Psoas muscle (tissue), 8 donors: ENCODE measurements around the gene C14orf119. TPM values are rescaled to one million over a fixed set of nuclear protein-coding genes. Genes with fewer than 3 reads are reported as not detected.
A peak's percentile ranks its signal among the peaks of the same experiment; 100 is the strongest.

Experiments
- ATAC-seq, 4 donors: fragments of 200-7000 bp; cut with Tn5 transposase; one replicate each; pipeline ENCODE4 v1.9.1; 2020; ENCODE audit warnings: moderate library complexity in 3 of 4, mild to moderate bottlenecking in 2 of 4
- DNase-seq, 2 donors: peaks; one replicate each; pipeline ENCODE4 v3.0.0-alpha.2; 2020
- H3K27ac ChIP-seq: fragments of 200-600 bp; one replicate; pipeline ENCODE4 v1.8.0; 2022
- H3K27me3 ChIP-seq, 3 donors: fragments of 200-600 bp in 1 of 3; one replicate each; pipeline versions ENCODE4 v1.6.1 to v1.8.0; 2013 to 2022; ENCODE audit warnings: low read length in 2 of 3, mild to moderate bottlenecking in 2 of 3, moderate library complexity in 1 of 3; ENCODE audit not compliant: insufficient read depth in 3 of 3
- H3K36me3 ChIP-seq, 2 donors: fragments of 200-600 bp in 1 of 2; one replicate each; pipeline versions ENCODE4 v1.6.1 to v1.8.0; 2013 to 2022; ENCODE audit warnings: low read depth in 1 of 2, mild to moderate bottlenecking in 1 of 2, moderate library complexity in 1 of 2; ENCODE audit not compliant: insufficient read depth in 1 of 2
- H3K4me1 ChIP-seq: fragments of 200-600 bp; one replicate; pipeline ENCODE4 v1.8.0; 2022
- H3K4me3 ChIP-seq: fragments of 200-600 bp; one replicate; pipeline ENCODE4 v1.8.0; 2022; ENCODE audit warnings: mild to moderate bottlenecking
- H3K9me3 ChIP-seq: fragments of 200-600 bp; one replicate; pipeline ENCODE4 v1.8.0; 2022
- WGBS, 3 donors: extraction: QIAGEN DNeasy Blood & Tissue Kit; methylation state at CpG; one replicate each; pipeline versions ENCODE4 v1.1.6 to v1.1.7; 2013; 5-methylcytosine and 5-hydroxymethylcytosine counted together
- intact Hi-C, 2 donors: fragments of 100-400 bp; cut with DNase I; formaldehyde crosslinking; loops; one replicate each; pipeline versions ENCODE4 v1.11.0 to v1.14.2; 2022
- polyA plus RNA-seq, 3 donors: library from polyadenylated mRNA; stranded (reverse); fragments of 200-250 nt; gene quantifications; one replicate each; pipeline ENCODE4 v1.2.3, GENCODE V29; 2013
- total RNA-seq, 4 donors: library from RNA; stranded (reverse); fragmentation: NEBNext Ultra II Directional in 2 of 4; extraction: Animal tissue kit (Norgen Biotek cat#: 25700) in 2 of 4; gene quantifications; one replicate each; pipeline versions ENCODE4 v1.2.1 to v1.2.4, GENCODE V29; 2021 to 2023
- TF ChIP-seq, protein P1 (sequence below): fragments of 200-600 bp; IDR thresholded peaks from one replicate; pipeline ENCODE4 v1.8.0; 2022; ENCODE audit warnings: antibody characterized with exemption
- donor health status: healthy with polysubstance abuse.
- donor health status: DM: no; HTN: no; CAD: no; lungs with moderate emphysema.
- donor health status: Bipolar disorder and iron deficiency.
- donor health status: healthy.
- donor health status: DM: yes; HTN: yes; CAD: no.
- donor health status: DM: no; HTN: no; CAD: no.
- donor health status: DM: no; HTN: no; CAD: no.
- donor health status: DM: yes; HTN: yes; CAD: no.

Gene C14orf119
- total and polyA plus RNA-seq, 7 donors, result 23.2 to 65.3 (median 28.8) TPM

DNA sequence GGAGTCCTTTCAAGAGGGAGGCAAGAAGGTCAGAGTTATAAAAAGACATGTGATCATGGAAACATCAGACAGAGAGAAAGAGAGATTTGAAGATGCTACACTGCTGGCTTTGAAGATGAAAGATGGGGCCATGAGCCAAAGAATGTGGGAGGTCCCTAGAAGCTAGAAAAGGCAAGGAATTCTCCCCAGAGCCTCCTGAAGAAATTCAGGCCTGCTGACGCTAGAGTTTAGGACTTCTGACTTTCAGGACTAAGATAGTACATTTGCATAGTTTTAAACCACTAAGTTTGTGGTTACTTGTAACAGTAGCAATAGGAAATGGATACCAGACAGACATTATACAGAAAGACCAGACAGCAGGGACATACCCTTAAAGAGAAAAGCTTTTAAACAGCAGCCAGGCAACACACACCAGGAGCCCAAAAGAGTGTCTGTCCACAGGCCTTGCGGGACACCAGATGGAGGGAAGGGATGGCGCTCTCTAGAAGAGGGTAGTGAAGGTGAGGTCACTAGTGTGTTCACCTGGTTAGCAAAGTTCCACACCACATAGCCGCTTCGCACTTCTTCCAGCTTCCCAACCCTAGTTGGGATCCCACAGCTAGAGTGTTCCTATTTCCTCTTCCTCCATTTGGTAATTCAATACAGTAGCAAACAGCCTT is 53.4 kb downstream of the C14orf119 start:
- intact Hi-C loops, result no loop called here
- H3K9me3 ChIP-seq, result no peaks in the 10 kb centered on the region
- H3K27me3 ChIP-seq, result no peaks in the 10 kb centered on the region
- TF ChIP-seq, protein P1, sequence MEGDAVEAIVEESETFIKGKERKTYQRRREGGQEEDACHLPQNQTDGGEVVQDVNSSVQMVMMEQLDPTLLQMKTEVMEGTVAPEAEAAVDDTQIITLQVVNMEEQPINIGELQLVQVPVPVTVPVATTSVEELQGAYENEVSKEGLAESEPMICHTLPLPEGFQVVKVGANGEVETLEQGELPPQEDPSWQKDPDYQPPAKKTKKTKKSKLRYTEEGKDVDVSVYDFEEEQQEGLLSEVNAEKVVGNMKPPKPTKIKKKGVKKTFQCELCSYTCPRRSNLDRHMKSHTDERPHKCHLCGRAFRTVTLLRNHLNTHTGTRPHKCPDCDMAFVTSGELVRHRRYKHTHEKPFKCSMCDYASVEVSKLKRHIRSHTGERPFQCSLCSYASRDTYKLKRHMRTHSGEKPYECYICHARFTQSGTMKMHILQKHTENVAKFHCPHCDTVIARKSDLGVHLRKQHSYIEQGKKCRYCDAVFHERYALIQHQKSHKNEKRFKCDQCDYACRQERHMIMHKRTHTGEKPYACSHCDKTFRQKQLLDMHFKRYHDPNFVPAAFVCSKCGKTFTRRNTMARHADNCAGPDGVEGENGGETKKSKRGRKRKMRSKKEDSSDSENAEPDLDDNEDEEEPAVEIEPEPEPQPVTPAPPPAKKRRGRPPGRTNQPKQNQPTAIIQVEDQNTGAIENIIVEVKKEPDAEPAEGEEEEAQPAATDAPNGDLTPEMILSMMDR, result no peak
- ATAC-seq (no peak), DNase-seq (no peak)
- peak overlapping the region; percentile 69 for H3K27ac ChIP-seq
- 87 to 96% (median 90%) methylated on average over 5 of the region's 5 CpGs for WGBS, 3 donors
- no peak overlapping the region for H3K4me3 ChIP-seq
- peaks cover 0 to 10% of the 10 kb centered on the region in 2 donors for H3K36me3 ChIP-seq
- H3K4me1 ChIP-seq, result peaks cover 80% of the 10 kb centered on the region

DNA sequence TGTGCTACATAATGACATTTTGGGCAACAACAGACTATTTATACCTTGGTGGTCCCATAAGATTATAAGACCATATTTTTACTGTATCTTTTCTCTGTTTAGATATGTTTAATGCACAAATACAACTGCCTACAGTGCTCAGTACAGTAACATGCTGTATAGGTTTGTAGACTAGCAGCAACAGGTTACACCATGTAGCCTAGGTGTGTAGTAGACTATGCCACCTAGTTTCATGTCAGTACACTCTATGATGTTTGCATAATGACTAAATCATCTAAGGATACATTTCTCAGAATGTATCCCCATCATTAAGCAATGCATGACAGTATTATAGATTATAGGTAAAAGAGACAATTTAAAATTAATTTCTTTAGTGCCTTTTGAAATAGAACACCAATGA is 54.4 kb downstream of the C14orf119 start:
- H3K27ac ChIP-seq, result peak overlapping the region; percentile 69
- no peak overlapping the region for H3K4me3 ChIP-seq
- intact Hi-C loops, result no loop called here
- no peaks in the 10 kb centered on the region for H3K27me3 ChIP-seq
- H3K9me3 ChIP-seq, result no peaks in the 10 kb centered on the region
- DNase-seq (no peak), ATAC-seq (no peak)
- H3K4me1 ChIP-seq, result peaks cover 77% of the 10 kb centered on the region
- TF ChIP-seq, protein P1, result no peak
- H3K36me3 ChIP-seq, result peaks cover 0 to 8% of the 10 kb centered on the region in 2 donors

Other genes with a start within 250 kb of the C14orf119 start
- gene LRP10, start 223.8 kb upstream of the C14orf119 start, total RNA-seq, result 10 to 100 TPM; 30.9 to 50.6 (median 40.6) TPM
- 10 to 100 TPM; 18.1 to 42.7 (median 25.1) TPM for gene LRP10, start 223.8 kb upstream of the C14orf119 start, polyA plus RNA-seq
- under 1 TPM in 2 of 4 donors, not detected in 2; 0.21 to 0.34 TPM for gene REM2, start 212.3 kb upstream of the C14orf119 start, total RNA-seq
- gene REM2, start 212.3 kb upstream of the C14orf119 start, polyA plus RNA-seq, result under 1 TPM; 0.05 to 0.18 (median 0.10) TPM
- 10 to 100 TPM; 25.4 to 42.1 (median 27.8) TPM for gene RBM23, start 176.4 kb upstream of the C14orf119 start, total RNA-seq
- 10 to 100 TPM; 18.4 to 35.7 (median 20.1) TPM for gene RBM23, start 176.4 kb upstream of the C14orf119 start, polyA plus RNA-seq
- gene PRMT5, start 166.1 kb upstream of the C14orf119 start, total RNA-seq, result 10 to 100 TPM; 67.5 to 80.4 (median 74.1) TPM
- 10 to 100 TPM; 45.3 to 99.5 (median 88.6) TPM for gene PRMT5, start 166.1 kb upstream of the C14orf119 start, polyA plus RNA-seq
- gene HAUS4, start 138.4 kb upstream of the C14orf119 start, total RNA-seq, result 10 to 100 TPM; 11.3 to 19.3 (median 12.0) TPM
- gene HAUS4, start 138.4 kb upstream of the C14orf119 start, polyA plus RNA-seq, result 10 to 100 TPM; 13.7 to 23.7 (median 16.2) TPM
- 1 to 10 TPM in 3 of 4 donors, under 1 TPM in 1; 0.95 to 1.5 (median 1.2) TPM for gene AJUBA, start 113.0 kb upstream of the C14orf119 start, total RNA-seq
- gene AJUBA, start 113.0 kb upstream of the C14orf119 start, polyA plus RNA-seq, result under 1 TPM; 0.65 to 0.77 (median 0.66) TPM
- gene C14orf93, start 85.4 kb upstream of the C14orf119 start, total RNA-seq, result 1 to 10 TPM; 2.1 to 5.1 (median 4.2) TPM
- 1 to 10 TPM; 1.7 to 4.1 (median 3.4) TPM for gene C14orf93, start 85.4 kb upstream of the C14orf119 start, polyA plus RNA-seq
- 100 to 1,000 TPM; 156 to 307 (median 250) TPM for gene PSMB5, start 60.6 kb upstream of the C14orf119 start, total RNA-seq
- 100 to 1,000 TPM; 304 to 619 (median 496) TPM for gene PSMB5, start 60.6 kb upstream of the C14orf119 start, polyA plus RNA-seq
- not detected for gene PSMB11, start 53.3 kb upstream of the C14orf119 start, total RNA-seq
- gene PSMB11, start 53.3 kb upstream of the C14orf119 start, polyA plus RNA-seq, result under 1 TPM in 2 of 3 donors, not detected in 1; 0.03 to 0.51 TPM
- under 1 TPM; 0.30 to 0.77 (median 0.32) TPM for gene CDH24, start 38.0 kb upstream of the C14orf119 start, total RNA-seq
- gene CDH24, start 38.0 kb upstream of the C14orf119 start, polyA plus RNA-seq, result under 1 TPM; 0.31 to 0.51 (median 0.35) TPM
- gene ACIN1, start 369 bp upstream of the C14orf119 start, total RNA-seq, result 10 to 100 TPM; 75.3 to 83.2 (median 82.2) TPM
- 10 to 100 TPM; 45.2 to 57.6 (median 53.5) TPM for gene ACIN1, start 369 bp upstream of the C14orf119 start, polyA plus RNA-seq
- not detected for gene CIROP, start 9.5 kb downstream of the C14orf119 start, total RNA-seq
- gene CIROP, start 9.5 kb downstream of the C14orf119 start, polyA plus RNA-seq, result under 1 TPM in 1 of 3 donors, not detected in 2; 0.03 TPM
- under 1 TPM in 2 of 4 donors, not detected in 2; 0.17 to 0.22 TPM for gene CEBPE, start 23.8 kb downstream of the C14orf119 start, total RNA-seq
- under 1 TPM in 2 of 3 donors, not detected in 1; 0.03 to 0.19 TPM for gene CEBPE, start 23.8 kb downstream of the C14orf119 start, polyA plus RNA-seq
- gene SLC7A8, start 88.2 kb downstream of the C14orf119 start, total RNA-seq, result 10 to 100 TPM in 3 of 4 donors, 1 to 10 TPM in 1; 7.5 to 43.0 (median 24.1) TPM
- 10 to 100 TPM; 10.4 to 72.6 (median 44.2) TPM for gene SLC7A8, start 88.2 kb downstream of the C14orf119 start, polyA plus RNA-seq
- gene RNF212B, start 142.4 kb downstream of the C14orf119 start, total RNA-seq, result not detected
- gene RNF212B, start 142.4 kb downstream of the C14orf119 start, polyA plus RNA-seq, result not detected
- gene HOMEZ, start 190.6 kb downstream of the C14orf119 start, total RNA-seq, result 10 to 100 TPM in 2 of 4 donors, 1 to 10 TPM in 2; 6.3 to 13.4 (median 9.6) TPM
- gene HOMEZ, start 190.6 kb downstream of the C14orf119 start, polyA plus RNA-seq, result 1 to 10 TPM; 3.5 to 4.8 (median 4.5) TPM
- 10 to 100 TPM in 2 of 4 donors, 1 to 10 TPM in 2; 6.4 to 15.2 (median 9.5) TPM for gene PPP1R3E, start 207.4 kb downstream of the C14orf119 start, total RNA-seq
- 10 to 100 TPM in 1 of 3 donors, 1 to 10 TPM in 2; 5.6 to 23.1 (median 9.9) TPM for gene PPP1R3E, start 207.4 kb downstream of the C14orf119 start, polyA plus RNA-seq
- 10 to 100 TPM; 17.8 to 30.2 (median 26.7) TPM for gene BCL2L2, start 211.3 kb downstream of the C14orf119 start, total RNA-seq
- 10 to 100 TPM; 12.1 to 23.8 (median 20.6) TPM for gene BCL2L2, start 211.3 kb downstream of the C14orf119 start, polyA plus RNA-seq
- 10 to 100 TPM; 65.2 to 84.0 (median 79.6) TPM for gene PABPN1, start 226.0 kb downstream of the C14orf119 start, total RNA-seq
- 100 to 1,000 TPM in 2 of 3 donors, 10 to 100 TPM in 1; 73.6 to 104 (median 102) TPM for gene PABPN1, start 226.0 kb downstream of the C14orf119 start, polyA plus RNA-seq